Testis (tissue), 2 donors: Measurements from ENCODE around the gene SCNN1B.

Source experiments
- POLR2A ChIP-seq: fragments of 450-650 bp; IDR thresholded peaks from one replicate; pipeline ENCODE4 v1.6.1; 2017; ENCODE audit warnings: antibody characterized with exemption, mild to moderate bottlenecking, moderate library complexity
- TF ChIP-seq, protein P1 (sequence below), 3 experiments: fragments of 450-650 bp in 2 of 3; fragments of 200-600 bp in 1 of 3; sonication (generic) in 1 of 3; IDR thresholded peaks; one replicate each; pipeline ENCODE4 v1.5.1; 2016 to 2019; ENCODE audit warnings: antibody characterized with exemption in 3 of 3, mild to moderate bottlenecking in 2 of 3, moderate library complexity in 1 of 3

DNA sequence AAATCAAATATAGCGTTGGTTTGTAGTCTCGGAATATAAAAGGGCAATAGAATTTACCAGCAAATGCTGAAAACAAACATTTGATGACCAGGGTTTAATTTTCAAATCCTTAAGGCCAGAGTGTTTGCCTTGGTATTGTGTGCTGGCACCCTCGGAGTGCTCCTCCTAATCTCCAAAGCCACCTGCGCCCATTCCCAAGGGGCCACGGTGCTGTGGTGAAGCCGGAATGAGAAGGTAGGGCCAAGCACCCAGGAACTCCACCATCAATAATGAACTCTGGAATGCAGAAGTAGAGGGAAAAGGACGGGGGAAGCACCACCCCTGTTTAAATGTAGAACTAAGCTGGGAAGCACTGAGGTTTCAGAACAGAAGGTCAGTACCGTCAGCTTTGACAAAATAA lies 99.0 kb downstream of the SCNN1B start:
- TF ChIP-seq, protein P1, sequence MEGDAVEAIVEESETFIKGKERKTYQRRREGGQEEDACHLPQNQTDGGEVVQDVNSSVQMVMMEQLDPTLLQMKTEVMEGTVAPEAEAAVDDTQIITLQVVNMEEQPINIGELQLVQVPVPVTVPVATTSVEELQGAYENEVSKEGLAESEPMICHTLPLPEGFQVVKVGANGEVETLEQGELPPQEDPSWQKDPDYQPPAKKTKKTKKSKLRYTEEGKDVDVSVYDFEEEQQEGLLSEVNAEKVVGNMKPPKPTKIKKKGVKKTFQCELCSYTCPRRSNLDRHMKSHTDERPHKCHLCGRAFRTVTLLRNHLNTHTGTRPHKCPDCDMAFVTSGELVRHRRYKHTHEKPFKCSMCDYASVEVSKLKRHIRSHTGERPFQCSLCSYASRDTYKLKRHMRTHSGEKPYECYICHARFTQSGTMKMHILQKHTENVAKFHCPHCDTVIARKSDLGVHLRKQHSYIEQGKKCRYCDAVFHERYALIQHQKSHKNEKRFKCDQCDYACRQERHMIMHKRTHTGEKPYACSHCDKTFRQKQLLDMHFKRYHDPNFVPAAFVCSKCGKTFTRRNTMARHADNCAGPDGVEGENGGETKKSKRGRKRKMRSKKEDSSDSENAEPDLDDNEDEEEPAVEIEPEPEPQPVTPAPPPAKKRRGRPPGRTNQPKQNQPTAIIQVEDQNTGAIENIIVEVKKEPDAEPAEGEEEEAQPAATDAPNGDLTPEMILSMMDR (IDR thresholded peaks at IDR 0.05) = no peak
- TF ChIP-seq POLR2A = no peak
